ENCODE results near the gene NFATC2.

- TF ChIP-seq CTCF (IDR thresholded peaks at IDR 0.05; ENCODE audit: poor library complexity) (no peak), EZH2 (IDR thresholded peaks at IDR 0.05; ENCODE audit: borderline replicate concordance) (no peak), EZH2phosphoT487 (IDR thresholded peaks at IDR 0.05; ENCODE audit: low read depth, severe bottlenecking, unreplicated experiment) (no peak)
Measured at GRCh38 chr20:51484831-51485230, 57.7 kb downstream of the NFATC2 start.
